MCF 10A (cell line): ENCODE measurements around the gene TMEM200A. TPM values are rescaled to one million over a fixed set of nuclear protein-coding genes. Genes with fewer than 3 reads are reported as not detected.

ENCODE experiments used
- BruUV-seq: library from RNA; stranded (reverse); fragments of 400-500 nt; replicated peaks from 2 replicates; lab custom pipeline; 2021; lab: Mats Ljungman, UMichigan
- CTCF ChIA-PET: fragments of 300-600 bp; sonication (Branson Sonifier 250); formaldehyde crosslinking; extraction: SDS; loops from one replicate; lab custom pipeline; 2021; ENCODE audit warnings: antibody characterized with exemption, inconsistent platforms; lab: Yijun Ruan, JAX
- POLR2A ChIA-PET: fragments of 300-600, 350-650 bp; sonication (Branson Sonifier 250); formaldehyde crosslinking; extraction: SDS; loops from one replicate; lab custom pipeline; 2020; ENCODE audit warnings: antibody characterized with exemption, inconsistent platforms; lab: Yijun Ruan, JAX
- DNase-seq: peaks from one replicate; pipeline ENCODE4 v3.0.0-alpha.2; 2018; ENCODE audit not compliant: unreplicated experiment
- H3K27ac Mint-ChIP-seq: one replicate; pipeline ENCODE4 v1.8.0; 2022; ENCODE audit warnings: mild to moderate bottlenecking, low read depth, mixed read lengths; ENCODE audit not compliant: unreplicated experiment
- H3K27me3 Mint-ChIP-seq: one replicate; pipeline ENCODE4 v1.8.0; 2022; ENCODE audit warnings: mixed read lengths; ENCODE audit not compliant: insufficient read depth, unreplicated experiment
- H3K36me3 Mint-ChIP-seq: one replicate; pipeline ENCODE4 v1.8.0; 2022; ENCODE audit warnings: mild to moderate bottlenecking, moderate library complexity, mixed read lengths; ENCODE audit not compliant: insufficient read depth, unreplicated experiment
- H3K4me1 Mint-ChIP-seq: one replicate; pipeline ENCODE4 v1.8.0; 2022; ENCODE audit warnings: mixed read lengths; ENCODE audit not compliant: insufficient read depth, unreplicated experiment
- H3K4me3 Mint-ChIP-seq: one replicate; pipeline ENCODE4 v1.8.0; 2022; ENCODE audit warnings: mild to moderate bottlenecking, moderate library complexity, mixed read lengths; ENCODE audit not compliant: unreplicated experiment
- H3K9me3 Mint-ChIP-seq: one replicate; pipeline ENCODE4 v1.8.0; 2022; ENCODE audit warnings: mixed read lengths; ENCODE audit not compliant: unreplicated experiment
- CTCF ChIP-seq: fragments of 200-600 bp; IDR thresholded peaks from one replicate; pipeline ENCODE4 v1.8.0; 2022; ENCODE audit warnings: antibody characterized with exemption, mild to moderate bottlenecking; ENCODE audit not compliant: unreplicated experiment
- intact Hi-C: fragments of 100-400 bp; cut with micrococcal nuclease; formaldehyde crosslinking; loops from 2 replicates; pipeline ENCODE4 v1.14.1; 2022
- total RNA-seq: library from RNA; stranded (reverse); gene quantifications from 2 replicates; pipeline ENCODE4 v1.2.3, GENCODE V29; 2022

Gene TMEM200A
- total RNA-seq, 1 experiment from 2014 or later: not detected

- DNase-seq: no peak
- peaks cover 35% of the 10 kb centered on the region for H3K27me3 Mint-ChIP-seq
- no peaks in the 10 kb centered on the region for H3K36me3 Mint-ChIP-seq
- no TSS peak for BruUV-seq
- CTCF ChIA-PET: interaction anchor here (1.0 kb wide), 1 partner anchor 328 kb away, joined by 3 read pairs; no protein-coding TSS in a partner anchor
- POLR2A ChIA-PET: interaction anchor here (0.6 kb wide), 2 partner anchors 8 to 35 kb away, joined by 3 to 4 read pairs; no protein-coding TSS in a partner anchor
- H3K9me3 Mint-ChIP-seq: no peaks in the 10 kb centered on the region
- intact Hi-C loops: no loop called here
- no peak overlapping the region for H3K27ac Mint-ChIP-seq
- H3K4me3 Mint-ChIP-seq: no peak overlapping the region
- no peaks in the 10 kb centered on the region for H3K4me1 Mint-ChIP-seq
- no peak for TF ChIP-seq CTCF
These were observed 4.0 kb downstream of the TMEM200A start for GRCh38 chr6:130369831-130370230.

GRCh38 chr6:130371921-130372420, 6.2 kb downstream of the TMEM200A start:
- Mint-ChIP-seq H3K9me3 (no peaks in the 10 kb centered on the region), H3K27me3 (peaks cover 24% of the 10 kb centered on the region), H3K4me1 (no peaks in the 10 kb centered on the region), H3K27ac (no peak overlapping the region), H3K36me3 (no peaks in the 10 kb centered on the region), H3K4me3 (no peak overlapping the region)
- POLR2A ChIA-PET: interaction anchor here (1.4 kb wide), 1 partner anchor 10 kb away, joined by 4 read pairs; no protein-coding TSS in a partner anchor
- TF ChIP-seq CTCF: no peak
- BruUV-seq: no TSS peak
- intact Hi-C loops: no loop called here
- CTCF ChIA-PET: no interaction called here
- no peak for DNase-seq

GRCh38 chr6:130372786-130373185, 7.0 kb downstream of the TMEM200A start:
- CTCF ChIA-PET: no interaction called here
- BruUV-seq: no TSS peak
- TF ChIP-seq CTCF: no peak

GRCh38 chr6:130373992-130374391, 8.2 kb downstream of the TMEM200A start:
- Mint-ChIP-seq H3K27me3 (peaks cover 4% of the 10 kb centered on the region), H3K36me3 (no peaks in the 10 kb centered on the region), H3K27ac (no peak overlapping the region), H3K4me3 (no peak overlapping the region), H3K9me3 (no peaks in the 10 kb centered on the region), H3K4me1 (no peaks in the 10 kb centered on the region)
- intact Hi-C loops: no loop called here
- ChIA-PET POLR2A (no interaction called here), CTCF (interaction anchor here (0.6 kb wide), 1 partner anchor 206 kb away, joined by 3 read pairs; no protein-coding TSS in a partner anchor)
- no TSS peak for BruUV-seq
- no peak for TF ChIP-seq CTCF
- no peak for DNase-seq

More at GRCh38 chr6:130372786-130373185, 7.0 kb downstream of the TMEM200A start:
- intact Hi-C loops: no loop called here
- H3K36me3 Mint-ChIP-seq: no peaks in the 10 kb centered on the region
- H3K27ac Mint-ChIP-seq: no peak overlapping the region
- H3K4me1 Mint-ChIP-seq: no peaks in the 10 kb centered on the region
- H3K27me3 Mint-ChIP-seq: peaks cover 16% of the 10 kb centered on the region
- no peaks in the 10 kb centered on the region for H3K9me3 Mint-ChIP-seq
- DNase-seq: no peak
- H3K4me3 Mint-ChIP-seq: no peak overlapping the region
- POLR2A ChIA-PET: interaction anchor here (1.4 kb wide), 1 partner anchor 9 kb away, joined by 4 read pairs; no protein-coding TSS in a partner anchor
